GM19025 (cell line): ENCODE measurements around the gene TTLL10.
"Not testable (repeated sequence)": the region's sequence is repeated elsewhere in the genome, so short reads cannot be mapped to it uniquely, and the experiment has no call there.

Source experiments
- ATAC-seq: cut with Tn5 transposase; IDR thresholded peaks from one replicate; pipeline ENCODE4 v1.9.1; 2021; ENCODE audit warnings: mild to moderate bottlenecking, low read depth, moderate library complexity; ENCODE audit not compliant: unreplicated experiment

The TTLL10 gene

DNA sequence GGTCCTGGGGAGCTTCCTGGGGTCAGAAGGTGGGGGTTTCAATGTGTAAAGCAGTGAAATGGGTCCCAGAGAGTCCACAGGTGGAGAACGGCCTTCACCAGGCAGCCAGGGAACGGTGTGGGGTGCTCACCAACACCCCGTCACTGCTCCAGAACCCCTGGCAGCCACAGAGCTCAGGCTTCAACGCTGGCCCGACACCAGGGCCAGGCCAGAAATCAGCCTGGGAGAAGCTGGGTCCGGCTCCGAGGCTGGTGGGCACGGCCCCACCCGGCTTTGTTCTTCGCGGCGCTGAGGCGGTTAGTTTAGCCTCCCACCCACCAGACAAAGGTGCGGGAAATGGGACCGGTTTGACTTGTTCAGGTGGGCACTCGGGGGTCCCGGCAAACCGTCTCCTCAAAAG is 33.0 kb upstream of the TTLL10 start:
- no peak for ATAC-seq

DNA sequence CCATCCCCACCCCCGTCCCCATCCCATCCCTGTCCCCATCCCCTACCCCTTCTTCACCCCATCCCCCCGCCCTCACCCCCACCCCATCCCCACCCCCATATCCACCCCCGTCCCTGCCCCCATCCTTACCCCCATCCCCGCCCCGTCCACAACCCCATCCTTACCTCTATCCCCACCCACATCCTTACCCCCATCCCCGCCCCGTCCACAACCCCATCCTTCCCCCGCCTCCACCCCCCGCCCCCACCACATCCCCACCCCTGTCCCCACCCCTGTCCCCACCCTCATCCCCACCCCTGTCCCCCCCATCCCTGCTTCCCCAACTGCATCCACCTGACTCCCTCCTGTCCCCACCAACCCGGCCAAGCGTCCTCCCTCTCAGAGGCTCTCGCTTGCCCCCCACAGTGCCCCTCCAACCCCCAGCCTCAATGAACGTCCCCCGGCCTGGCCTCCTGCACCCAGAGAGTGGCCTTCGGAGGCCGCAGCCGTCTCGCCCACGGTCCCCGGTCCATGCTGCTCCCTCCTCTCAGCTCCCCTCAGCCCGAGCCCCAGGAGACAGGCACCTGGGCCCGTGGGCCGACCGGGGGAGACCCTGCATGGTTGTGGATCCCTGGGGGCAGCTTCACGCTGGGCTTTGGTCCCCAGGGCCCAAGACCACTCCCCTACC is 32.3 kb upstream of the TTLL10 start:
- ATAC-seq: no peak

DNA sequence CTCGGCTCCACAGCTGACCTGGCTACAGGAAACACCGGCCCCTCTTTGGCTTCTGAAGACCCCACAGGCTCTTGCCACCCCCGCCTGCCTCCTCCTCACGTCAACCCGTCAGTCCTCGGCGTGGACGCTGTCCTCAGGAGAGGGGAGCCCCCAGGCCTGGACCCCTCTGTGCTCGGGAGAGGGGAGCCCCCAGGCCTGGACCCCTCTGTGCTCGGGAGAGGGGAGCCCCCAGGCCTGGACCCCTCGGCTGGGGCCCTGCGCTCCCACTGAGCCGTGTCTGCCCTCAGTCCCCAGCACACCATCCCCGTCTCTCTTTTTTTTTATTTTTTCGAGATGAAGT is 31.8 kb upstream of the TTLL10 start:
- ATAC-seq: no peak

DNA sequence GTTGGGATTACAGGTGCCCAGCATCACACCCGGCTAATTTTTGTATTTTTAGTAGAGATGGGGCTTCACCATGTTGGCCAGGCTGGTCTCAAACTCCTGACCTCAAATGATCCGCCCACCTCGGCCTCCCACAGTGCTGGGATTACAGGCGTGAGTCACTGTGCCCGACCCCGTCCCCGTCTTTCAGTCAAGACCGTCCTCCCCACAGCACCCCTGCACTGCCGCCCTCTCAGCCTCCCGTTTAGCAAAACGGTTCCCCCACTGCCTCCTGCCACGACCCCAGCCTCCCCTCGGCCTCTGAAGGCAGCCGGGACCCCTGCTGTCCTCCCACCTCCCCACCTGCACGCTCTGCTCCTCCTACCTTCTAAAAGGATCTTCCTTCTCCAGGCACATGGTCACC is 31.3 kb upstream of the TTLL10 start:
- ATAC-seq: not testable (repeated sequence)

DNA sequence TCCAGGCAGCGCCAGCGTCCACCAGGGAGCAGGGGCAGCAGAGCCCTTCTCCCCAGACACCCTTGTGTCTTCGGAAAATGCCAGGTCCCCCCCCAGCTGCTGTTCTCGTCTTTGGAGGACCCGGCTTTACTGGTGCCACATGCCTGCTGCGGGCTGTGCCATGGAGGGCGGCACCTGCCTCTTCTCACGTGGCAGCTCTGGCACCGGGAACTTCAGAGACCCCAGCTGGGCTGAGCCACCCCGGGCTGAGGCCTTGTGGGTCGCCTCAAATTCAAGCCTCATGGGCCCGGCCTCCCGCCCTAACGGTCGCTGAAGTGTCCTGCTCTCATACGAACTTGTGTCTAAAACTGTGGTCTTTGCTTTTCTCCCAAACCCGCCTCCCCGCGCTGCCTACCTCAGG is 30.8 kb upstream of the TTLL10 start:
- ATAC-seq: no peak

DNA sequence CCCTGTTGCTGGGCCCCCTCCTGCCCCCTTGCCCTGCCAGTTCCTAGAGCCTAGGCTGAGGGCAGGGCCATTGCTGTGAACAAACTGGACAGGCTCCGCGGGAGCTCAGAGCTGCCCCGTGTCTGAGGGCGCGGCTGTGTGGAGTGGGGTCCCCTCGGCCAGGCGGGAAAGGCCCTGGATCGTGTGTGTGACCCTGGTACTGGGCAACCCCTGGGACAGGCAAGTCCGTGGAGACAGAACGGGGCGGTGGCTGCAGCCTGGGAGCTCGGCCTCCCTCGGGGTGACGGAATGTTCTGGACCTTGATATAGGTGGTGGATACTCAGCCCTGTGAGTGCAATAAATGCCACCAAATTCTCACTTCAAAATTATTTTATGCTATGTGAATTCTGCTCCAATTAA is 30.0 kb upstream of the TTLL10 start:
- no peak for ATAC-seq

DNA sequence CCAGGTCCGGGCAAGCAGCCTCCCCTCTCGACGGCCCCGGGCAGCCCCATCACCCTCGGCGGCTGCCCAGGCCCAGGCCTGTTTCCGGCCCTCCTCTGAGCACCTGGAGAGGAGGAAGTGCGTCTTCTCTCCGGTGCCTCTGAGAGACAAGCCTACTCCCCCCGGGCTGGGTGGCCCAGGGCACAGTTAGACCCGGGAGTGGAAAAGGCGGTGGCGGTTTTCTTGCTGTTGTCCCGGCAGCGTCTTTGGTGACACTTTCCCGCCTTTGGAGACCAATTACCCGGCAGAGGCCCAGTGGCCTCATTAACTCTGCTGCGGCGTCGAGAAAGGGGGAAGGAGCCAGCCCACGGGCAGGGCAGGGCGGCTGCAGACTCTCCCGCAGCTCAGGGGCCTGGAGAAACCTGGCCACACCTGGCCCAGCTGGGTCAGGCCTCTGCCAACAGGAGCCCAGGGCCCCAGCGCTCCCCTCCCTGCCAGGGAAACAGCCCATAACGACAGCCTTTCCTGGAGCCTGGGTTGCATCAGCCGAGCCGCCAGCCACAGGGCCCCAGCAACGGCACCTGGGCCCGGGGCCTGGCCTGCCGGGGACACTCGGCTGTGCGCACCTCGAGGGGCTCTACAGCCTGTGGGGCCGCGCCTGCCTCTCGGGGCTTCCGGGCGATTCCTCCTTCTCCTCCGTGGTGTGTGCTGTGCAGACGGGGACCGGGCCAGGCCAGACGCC is 29.4 kb upstream of the TTLL10 start:
- ATAC-seq: no peak

DNA sequence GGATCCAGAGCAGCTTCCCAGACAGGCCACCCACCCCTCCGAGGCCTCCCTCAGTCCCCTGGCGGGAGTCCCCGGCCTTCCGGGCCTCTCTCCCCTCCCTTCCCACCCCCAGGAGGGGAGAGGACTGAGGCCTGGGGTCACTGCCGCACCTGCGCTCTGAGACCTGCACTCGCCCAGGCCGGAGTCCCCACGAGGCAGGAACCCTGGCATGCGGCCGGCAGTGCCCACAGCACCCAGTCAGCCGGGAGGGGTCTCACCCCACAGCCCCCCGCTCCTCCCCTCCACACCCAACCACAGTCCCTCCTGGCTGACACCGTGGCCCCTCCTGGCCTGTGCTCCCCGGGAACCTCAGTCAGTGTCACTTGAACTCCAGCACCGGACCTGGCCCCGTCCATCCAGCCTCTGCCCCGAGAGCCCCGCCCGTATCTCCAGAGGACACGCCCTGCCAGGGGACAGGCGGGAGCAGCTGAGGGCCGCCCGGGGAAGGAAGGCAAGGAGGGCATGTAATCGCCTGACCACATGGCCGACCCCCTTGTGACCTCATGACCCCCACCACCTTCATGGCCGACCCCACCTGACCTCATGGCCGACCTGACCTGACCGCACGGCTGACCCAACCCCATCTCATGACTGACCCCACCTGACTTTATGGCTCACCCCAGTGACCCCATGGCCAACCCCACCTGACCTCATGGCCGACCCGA is 28.7 kb upstream of the TTLL10 start:
- ATAC-seq: no peak

DNA sequence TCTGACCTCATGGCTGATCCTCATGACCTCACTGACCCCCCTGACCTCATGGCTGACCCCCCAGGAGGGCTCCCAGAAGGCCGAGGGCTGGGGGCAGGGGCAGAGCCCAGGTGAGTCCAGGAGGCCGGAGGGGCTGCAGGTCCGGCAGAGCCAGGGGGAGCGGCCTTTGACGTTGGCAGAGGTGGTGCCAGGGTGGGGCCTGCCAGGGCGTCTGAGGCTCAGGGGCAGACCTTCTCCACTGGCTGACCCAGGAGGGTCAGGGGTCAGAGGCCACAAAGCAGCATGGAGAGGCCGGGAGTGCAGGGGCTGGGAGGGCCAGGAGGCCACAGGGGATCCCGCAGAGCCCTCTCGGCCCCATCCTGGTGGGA is 28.1 kb upstream of the TTLL10 start:
- no peak for ATAC-seq

DNA sequence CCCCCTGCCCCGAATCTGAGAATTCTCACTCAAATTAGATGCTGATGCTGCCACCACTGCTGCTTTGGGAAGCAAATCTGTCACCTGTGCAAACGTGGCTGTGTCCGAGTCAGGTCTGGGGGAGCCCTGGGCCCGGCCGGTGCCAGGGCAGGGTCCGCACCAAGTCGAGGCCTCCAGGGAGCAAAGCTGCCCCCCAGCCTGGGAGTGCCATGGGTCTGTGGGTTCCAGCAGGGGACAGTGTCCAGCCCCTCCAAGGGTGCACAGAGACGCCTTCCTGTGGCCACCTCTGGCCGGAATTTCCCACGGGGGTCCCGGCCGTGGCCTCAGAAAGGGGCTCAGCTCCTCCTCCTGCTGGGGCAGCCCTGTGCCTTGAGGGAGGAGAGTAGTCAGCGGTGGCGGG is 27.7 kb upstream of the TTLL10 start:
- ATAC-seq: no peak

DNA sequence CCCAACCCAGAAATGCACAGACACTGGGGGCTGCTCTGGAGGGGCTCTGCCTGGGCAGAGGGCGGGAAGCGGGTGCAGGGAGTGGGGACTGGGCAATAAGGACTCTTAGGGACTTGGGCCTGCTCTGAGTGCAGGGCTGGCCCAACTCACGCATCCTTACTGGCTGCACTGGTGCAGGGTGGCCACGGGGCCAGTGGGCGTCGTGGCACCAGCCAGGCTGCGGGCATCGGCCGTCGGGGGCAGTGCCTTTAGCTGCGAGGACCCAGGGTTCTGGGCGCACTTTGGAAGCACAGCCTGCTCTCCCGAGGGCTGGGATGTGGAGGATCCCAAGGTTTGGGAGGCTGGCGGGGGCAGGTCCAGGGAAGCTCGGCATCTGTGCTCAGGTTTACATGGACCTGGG is 27.1 kb upstream of the TTLL10 start:
- no peak for ATAC-seq

DNA sequence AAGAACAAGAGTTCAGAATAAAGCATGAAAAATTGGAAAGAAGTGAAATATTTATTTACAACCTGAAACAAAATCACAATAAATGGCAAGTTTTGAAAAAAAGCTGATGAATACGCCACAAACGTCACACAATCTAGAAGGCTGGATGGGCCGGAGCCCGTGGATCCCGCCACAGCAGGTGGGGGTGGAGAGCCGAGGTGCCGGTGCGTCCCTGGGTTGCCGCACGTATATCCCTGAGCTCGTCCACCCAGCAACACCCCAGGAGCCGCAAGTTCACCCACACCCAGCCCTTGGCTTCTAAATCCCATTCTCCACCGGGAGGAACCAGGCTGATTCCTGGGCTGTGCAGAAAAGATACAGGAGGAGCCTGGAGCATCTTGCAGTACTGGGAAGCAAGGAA is 25.6 kb upstream of the TTLL10 start:
- no peak for ATAC-seq

DNA sequence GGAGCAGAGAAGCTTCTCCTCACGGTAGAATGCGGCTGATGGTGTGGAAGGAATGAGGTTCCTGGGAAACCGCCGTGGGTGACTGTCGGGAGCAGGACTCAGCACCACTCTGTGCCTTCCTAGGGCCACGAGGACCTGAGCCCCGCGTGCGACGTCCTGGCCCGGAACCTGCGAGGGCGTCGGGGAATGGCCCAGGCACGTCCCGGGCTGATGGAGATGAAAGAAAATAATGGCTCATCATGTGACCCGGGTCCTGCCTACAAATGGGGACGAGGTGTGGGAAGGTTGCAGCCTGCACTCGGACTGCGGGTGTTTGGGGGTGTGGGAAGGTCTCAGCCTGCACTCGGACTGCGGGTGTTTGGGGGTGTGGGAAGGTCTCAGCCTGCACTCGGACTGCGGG is 25.1 kb upstream of the TTLL10 start:
- no peak for ATAC-seq

DNA sequence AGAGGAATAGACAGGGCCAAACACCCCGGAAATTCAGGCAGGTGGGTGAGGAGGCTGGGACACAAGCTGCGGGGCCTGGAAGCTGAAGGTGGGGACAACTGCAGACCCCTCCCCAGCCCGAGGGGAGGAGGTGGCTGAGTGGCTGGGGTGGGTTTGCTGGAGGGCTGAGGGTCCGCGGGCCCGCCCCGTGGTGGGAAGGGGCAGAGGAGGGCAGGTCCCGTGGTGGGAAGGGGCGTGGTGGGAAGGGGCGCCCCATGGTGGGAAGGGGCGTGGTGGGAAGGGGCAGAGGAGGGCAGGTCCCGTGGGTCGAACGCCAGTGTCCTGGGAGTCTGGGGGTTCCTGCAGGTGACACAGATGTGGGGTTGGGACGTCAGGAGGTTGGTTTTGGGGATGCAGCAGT is 24.3 kb upstream of the TTLL10 start:
- no peak for ATAC-seq

DNA sequence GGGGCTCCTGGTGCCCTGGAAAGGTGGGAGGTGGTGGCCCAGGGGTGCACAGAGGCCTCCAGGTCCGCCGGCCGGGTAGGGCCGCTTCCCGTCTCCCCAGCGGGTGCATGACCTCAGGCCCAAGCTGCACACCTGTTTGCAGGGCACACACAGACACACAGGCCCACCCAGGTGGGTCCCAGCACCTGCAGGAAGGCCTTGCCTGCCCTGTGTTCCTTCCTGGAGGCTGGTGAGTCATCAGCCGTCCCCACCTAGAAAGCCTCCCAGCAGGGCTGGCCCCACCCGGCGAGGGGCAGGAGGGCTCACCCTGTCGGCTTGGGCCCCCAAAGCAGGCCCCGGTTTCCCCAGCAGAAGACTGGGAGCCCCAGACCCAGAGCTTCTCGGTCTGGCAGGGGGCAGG is 23.6 kb upstream of the TTLL10 start:
- no peak for ATAC-seq

DNA sequence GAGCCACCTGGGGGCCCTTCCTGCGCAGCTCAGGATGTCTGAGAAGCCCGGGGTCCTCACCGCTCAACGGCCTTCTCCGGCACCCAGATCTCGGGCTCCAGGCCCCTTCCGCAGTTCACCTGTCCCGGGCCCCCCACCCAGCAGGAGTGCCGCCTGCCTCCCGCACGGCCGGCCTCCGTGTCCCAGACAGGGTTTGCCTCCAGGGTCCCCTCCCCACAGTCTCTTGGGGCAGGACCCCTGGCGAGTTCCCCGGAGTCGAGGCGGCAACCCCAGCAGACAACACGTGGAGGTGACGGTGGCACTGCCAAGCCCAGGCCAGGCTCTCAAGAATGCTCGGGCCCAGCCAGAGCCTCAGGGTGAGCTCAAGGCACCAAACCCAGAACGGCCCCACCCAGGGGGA is 22.4 kb upstream of the TTLL10 start:
- no peak for ATAC-seq

DNA sequence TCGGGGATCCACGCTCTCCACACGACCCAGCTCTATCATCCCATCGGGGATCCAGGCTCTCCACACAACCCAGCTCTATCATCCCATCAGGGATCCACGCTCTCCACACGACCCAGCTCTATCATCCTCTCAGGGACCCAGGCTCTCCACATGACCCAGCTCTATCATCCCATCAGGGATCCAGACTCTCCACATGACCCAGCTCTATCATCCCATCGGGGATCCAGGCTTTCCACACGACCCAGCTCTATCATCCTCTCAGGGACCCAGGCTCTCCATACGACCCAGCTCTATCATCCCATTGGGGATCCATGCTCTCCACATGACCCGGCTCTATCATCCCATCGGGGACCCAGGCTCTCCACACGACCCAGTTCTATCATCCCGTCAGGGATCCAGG is 21.2 kb upstream of the TTLL10 start:
- not testable (repeated sequence) for ATAC-seq

DNA sequence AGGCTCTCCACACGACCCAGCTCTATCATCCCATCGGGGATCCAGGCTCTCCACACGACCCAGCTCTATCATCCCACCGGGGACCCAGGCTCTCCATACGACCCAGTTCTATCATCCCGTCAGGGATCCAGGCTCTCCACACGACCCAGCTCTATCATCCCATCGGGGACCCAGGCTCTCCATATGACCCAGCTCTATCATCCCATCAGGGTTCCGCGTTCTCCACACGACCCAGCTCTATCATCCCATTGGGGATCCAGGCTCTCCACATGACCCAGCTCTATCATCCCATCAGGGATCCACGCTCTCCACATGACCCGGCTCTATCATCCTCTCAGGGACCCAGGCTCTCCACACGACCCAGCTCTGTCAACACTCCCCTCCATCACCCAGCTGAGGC is 20.5 kb upstream of the TTLL10 start:
- ATAC-seq: not testable (repeated sequence)

DNA sequence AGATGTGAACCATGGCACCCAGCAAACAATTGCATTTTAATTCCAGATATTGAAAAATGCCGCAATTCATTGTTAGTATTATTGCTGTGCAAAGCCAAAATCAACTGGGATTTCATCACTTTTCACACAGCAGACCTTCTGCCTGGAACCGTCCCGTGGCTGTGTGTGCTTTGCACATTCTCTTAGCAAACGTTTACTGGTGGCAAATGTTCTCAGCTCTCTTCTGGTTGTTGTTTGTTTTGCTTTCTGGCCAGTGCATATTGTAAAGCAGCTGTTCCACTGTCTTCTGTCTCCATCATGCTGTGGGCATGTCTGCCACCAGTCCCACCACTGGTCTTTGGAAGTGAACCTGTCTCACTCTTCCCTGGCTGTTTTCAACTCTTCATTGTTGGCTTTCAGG is 19.8 kb upstream of the TTLL10 start:
- ATAC-seq: no peak

DNA sequence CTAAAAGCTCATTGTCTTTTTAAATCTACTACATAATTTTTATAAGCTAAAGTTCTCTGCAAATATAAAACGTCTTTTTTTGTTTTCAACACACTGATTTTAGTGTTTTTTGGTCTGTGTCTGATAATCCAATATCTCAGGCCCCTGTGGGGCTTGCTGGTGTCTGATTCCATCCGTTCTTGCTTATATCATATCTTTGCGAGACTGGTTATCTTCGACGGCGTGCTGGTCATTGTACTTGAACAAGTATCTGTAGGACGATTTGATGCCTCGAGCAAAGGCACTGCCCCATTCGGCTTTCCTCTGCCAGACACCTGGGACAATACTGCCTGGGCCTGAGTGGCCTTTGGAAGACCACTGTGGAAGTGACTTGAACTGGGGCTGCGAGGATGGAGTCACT is 18.4 kb upstream of the TTLL10 start:
- ATAC-seq: no peak

DNA sequence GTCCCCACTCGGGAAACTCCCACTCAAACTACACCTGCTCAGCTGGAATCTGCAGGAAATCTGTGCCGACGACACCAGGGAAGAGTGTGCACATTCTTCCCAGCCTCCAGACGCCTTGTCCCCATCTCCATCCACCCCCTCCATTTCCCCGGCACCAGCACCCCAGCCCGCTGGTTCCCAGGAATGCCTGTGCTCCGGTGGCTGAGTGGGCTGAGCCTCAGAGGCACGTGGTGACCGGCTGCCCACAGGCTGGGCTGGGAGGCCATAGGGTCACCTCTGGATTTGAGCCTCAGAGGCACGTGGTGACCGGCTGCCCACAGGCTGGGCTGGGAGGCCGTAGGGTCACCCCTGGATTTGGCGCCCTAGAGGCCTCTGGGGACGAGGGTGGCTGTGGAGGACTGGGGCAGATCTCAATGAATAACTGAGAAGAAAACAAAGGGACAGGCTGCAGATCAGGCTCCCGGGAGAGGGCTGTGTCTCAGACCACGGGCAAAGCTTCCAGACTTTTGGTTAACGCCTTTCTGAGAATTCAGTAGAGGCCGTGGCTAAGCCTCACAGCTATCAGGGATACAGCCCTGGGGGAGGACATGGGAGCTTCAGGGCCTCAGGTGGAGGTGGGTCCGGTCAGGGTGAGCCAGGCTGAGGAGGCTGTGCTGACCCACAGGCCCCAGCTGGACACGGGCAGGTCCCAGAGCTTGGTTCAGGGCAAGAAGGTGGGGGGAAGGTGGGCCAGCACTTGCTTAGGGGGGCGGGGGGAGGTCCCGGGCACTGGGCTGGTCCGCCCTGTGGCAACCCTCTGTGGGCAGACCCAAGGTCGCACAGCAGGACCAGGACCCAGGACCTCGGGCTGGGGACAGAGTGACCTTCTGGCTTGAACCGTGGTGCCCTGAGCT is 17.3 kb upstream of the TTLL10 start:
- no peak for ATAC-seq
